WTC11 (cell line): ENCODE data around the gene BRD4.

Experiments used
- CTCF ChIP-seq: fragments of 200-600 bp; IDR thresholded peaks from 2 replicates; pipeline ENCODE4 v1.8.0; 2022; ENCODE audit warnings: antibody characterized with exemption
- JUN ChIP-seq: sonication (generic); formaldehyde crosslinking; IDR thresholded peaks from 2 replicates; pipeline ENCODE4 v1.8.0; 2023; ENCODE audit warnings: mild to moderate bottlenecking, missing genetic modification reagents
- TEAD4 ChIP-seq: sonication (generic); formaldehyde crosslinking; IDR thresholded peaks from 2 replicates; pipeline ENCODE4 v1.8.0; 2022; ENCODE audit warnings: mild to moderate bottlenecking, missing genetic modification reagents
- TF ChIP-seq, protein P1 (sequence below): sonication (generic); formaldehyde crosslinking; IDR thresholded peaks from 2 replicates; pipeline ENCODE4 v1.8.0; 2022; ENCODE audit warnings: mild to moderate bottlenecking, missing genetic modification reagents

GRCh38 chr19:15269806-15270205, 62.5 kb downstream of the BRD4 start:
- TF ChIP-seq TEAD4: no peak
- TF ChIP-seq CTCF: no peak
- TF ChIP-seq JUN (CRISPR knock-in tag): no peak
- TF ChIP-seq, protein P1, sequence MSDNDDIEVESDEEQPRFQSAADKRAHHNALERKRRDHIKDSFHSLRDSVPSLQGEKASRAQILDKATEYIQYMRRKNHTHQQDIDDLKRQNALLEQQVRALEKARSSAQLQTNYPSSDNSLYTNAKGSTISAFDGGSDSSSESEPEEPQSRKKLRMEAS (CRISPR knock-in tag): no peak
